Cardiac muscle cell (in vitro differentiated cells and primary cell): ENCODE measurements around the gene PHACTR3. TPM values are rescaled to one million over a fixed set of nuclear protein-coding genes. Genes with fewer than 3 reads are reported as not detected.

Experiments
- DNase-seq, 2 donors: peaks; one replicate each; pipeline versions ENCODE4 v3.0.0 to v3.0.0-alpha.2; 2010 to 2017; ENCODE audit warnings: low read depth in 1 of 2, low spot score in 1 of 2
- H3K27ac ChIP-seq: fragments of 200-600 bp; sonication (generic); 2 replicates; pipeline ENCODE4 v1.5.1; 2016
- H3K27me3 ChIP-seq: fragments of 200-600 bp; sonication (generic); 2 replicates; pipeline ENCODE4 v1.6.0; 2016; ENCODE audit warnings: control low read depth
- H3K36me3 ChIP-seq: fragments of 200-600 bp; sonication (generic); 2 replicates; pipeline ENCODE4 v1.5.1; 2016; ENCODE audit warnings: control low read depth
- H3K4me1 ChIP-seq: fragments of 200-600 bp; sonication (generic); 2 replicates; pipeline ENCODE4 v1.8.1; 2017; ENCODE audit warnings: low read depth, mild to moderate bottlenecking, mixed run types
- H3K4me3 ChIP-seq: fragments of 200-600 bp; sonication (generic); 2 replicates; pipeline ENCODE4 v1.5.1; 2016; ENCODE audit warnings: mild to moderate bottlenecking
- H3K9me3 ChIP-seq: fragments of 200-600 bp; sonication (generic); 2 replicates; pipeline ENCODE4 v1.5.1; 2017; ENCODE audit warnings: low read depth, mild to moderate bottlenecking, control low read depth
- polyA plus RNA-seq: library from polyadenylated mRNA; unstranded; fragments of >200 nt; fragmentation: Nextera tagmentation; extraction: Ambion mirVana; gene quantifications from 2 replicates; pipeline ENCODE4 v1.2.1, GENCODE V29; 2016
- total RNA-seq: library from RNA; depleted of rRNA; stranded (reverse); fragments of >200 nt; gene quantifications from 2 replicates; pipeline ENCODE4 v1.2.3, GENCODE V29; 2016
- TF ChIP-seq, protein P1 (sequence below): IDR thresholded peaks from 2 replicates; pipeline ENCODE4 v1.5.1; 2012; ENCODE audit warnings: low read depth, mild to moderate bottlenecking, low read length

The PHACTR3 gene
- total and polyA plus RNA-seq, 2 experiments from 2014 or later = 0.55 to 17.0 TPM

DNA sequence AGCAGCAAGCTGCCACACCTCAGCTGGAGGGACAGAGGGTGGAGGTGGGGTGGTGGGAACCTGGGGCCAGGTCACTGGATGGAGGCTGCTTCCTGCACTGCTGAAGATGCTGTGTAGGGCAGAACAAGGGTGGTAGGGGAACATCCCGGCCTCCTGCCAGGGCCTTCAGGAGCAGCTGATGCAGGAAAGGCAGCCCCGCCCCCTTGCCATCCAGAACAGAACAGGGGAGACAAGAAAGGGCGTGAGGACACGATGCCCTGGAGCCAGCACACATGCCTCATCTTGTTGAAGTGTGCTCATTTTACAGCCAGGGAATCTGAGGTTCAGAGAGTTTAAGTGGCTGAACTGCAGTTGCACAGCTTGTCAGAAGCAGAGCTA lies 43.1 kb upstream of the PHACTR3 start:
- no peaks in the 10 kb centered on the region for H3K4me1 ChIP-seq
- H3K36me3 ChIP-seq = no peaks in the 10 kb centered on the region
- DNase-seq = no peak
- no peaks in the 10 kb centered on the region for H3K9me3 ChIP-seq
- TF ChIP-seq, protein P1, sequence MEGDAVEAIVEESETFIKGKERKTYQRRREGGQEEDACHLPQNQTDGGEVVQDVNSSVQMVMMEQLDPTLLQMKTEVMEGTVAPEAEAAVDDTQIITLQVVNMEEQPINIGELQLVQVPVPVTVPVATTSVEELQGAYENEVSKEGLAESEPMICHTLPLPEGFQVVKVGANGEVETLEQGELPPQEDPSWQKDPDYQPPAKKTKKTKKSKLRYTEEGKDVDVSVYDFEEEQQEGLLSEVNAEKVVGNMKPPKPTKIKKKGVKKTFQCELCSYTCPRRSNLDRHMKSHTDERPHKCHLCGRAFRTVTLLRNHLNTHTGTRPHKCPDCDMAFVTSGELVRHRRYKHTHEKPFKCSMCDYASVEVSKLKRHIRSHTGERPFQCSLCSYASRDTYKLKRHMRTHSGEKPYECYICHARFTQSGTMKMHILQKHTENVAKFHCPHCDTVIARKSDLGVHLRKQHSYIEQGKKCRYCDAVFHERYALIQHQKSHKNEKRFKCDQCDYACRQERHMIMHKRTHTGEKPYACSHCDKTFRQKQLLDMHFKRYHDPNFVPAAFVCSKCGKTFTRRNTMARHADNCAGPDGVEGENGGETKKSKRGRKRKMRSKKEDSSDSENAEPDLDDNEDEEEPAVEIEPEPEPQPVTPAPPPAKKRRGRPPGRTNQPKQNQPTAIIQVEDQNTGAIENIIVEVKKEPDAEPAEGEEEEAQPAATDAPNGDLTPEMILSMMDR = no peak
- H3K4me3 ChIP-seq = no peak overlapping the region
- H3K27ac ChIP-seq = no peak overlapping the region
- H3K27me3 ChIP-seq = no peaks in the 10 kb centered on the region

DNA sequence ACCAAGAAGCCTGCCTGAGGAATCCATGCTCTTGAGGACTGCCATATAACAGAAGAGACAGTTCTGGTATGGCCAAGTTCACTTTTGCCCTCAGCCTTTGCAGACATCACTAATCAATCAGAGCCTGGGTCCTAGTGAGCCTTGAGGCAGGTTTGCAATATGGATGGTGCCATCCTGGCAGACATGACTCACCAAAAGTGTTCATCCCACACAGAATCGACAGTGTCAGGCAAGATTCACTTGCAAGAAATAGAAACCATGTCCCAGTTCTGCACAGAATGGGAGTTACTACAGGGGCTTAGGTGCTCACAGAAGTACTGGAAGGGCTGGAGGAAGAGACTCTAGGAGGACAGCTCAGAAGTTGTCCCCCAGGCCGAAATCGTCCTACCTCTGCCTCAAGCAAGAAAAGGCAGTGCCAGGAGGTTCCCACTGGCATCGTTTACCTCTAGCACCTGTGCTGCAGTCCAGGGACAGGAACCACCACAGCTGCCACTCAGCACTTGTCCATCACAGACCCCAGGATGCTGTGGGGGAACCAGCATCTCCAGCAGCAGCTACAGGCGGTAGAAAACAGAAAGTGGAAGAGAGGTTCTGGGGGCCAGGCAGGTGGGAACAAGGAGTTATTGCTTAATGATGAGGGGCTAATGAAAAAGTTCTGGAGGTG lies 42.6 kb upstream of the PHACTR3 start:
- no peak for DNase-seq
- Histone ChIP-seq H3K27me3 (no peaks in the 10 kb centered on the region), H3K4me3 (no peak overlapping the region), H3K36me3 (no peaks in the 10 kb centered on the region), H3K9me3 (no peaks in the 10 kb centered on the region), H3K27ac (no peak overlapping the region), H3K4me1 (no peaks in the 10 kb centered on the region)
- TF ChIP-seq, protein P1 = no peak

DNA sequence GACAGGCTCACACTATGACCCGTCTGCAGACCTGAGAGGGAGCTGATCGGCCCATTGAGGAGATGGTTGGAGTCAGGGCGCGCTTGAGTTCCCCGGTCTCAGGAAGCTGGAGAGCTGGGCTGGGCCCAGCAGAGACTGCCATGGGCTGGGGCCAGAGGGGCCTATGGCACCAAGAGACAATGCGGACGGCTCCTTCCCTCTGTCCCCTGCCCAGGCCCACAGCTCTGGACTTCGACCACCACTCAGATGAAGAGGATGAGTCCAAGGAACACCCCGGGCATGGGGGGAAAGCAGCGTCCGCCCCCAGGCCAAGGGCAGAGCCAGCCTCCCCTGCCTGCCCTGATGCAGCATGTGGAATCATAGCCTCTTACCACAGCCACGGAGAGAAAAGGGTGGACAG lies 40.2 kb upstream of the PHACTR3 start:
- Histone ChIP-seq H3K27me3 (no peaks in the 10 kb centered on the region), H3K27ac (no peak overlapping the region), H3K4me1 (no peaks in the 10 kb centered on the region), H3K36me3 (no peaks in the 10 kb centered on the region), H3K4me3 (no peak overlapping the region), H3K9me3 (no peaks in the 10 kb centered on the region)
- TF ChIP-seq, protein P1 = no peak
- no peak for DNase-seq

DNA sequence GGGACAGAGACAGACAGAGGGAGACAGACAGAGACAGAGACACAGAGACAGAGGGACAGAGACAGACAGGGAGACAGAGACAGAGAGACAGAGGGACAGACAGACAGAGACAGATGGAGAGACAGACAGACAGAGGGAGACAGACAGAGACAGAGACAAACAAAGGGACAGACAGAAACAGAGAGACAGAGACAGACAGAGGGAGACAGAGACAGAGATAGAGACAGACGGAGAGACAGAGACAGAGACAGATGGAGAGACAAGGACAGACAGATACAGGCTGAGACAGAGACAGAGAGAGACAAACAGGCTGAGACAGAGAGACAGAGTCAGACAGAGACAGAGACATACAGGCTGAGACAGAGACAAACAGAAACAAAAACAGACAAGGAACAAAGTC lies 39.4 kb upstream of the PHACTR3 start:
- no peak for DNase-seq
- Histone ChIP-seq H3K36me3 (no peaks in the 10 kb centered on the region), H3K9me3 (no peaks in the 10 kb centered on the region), H3K4me3 (no peak overlapping the region), H3K27ac (no peak overlapping the region), H3K4me1 (no peaks in the 10 kb centered on the region), H3K27me3 (no peaks in the 10 kb centered on the region)
- TF ChIP-seq, protein P1 = no peak

DNA sequence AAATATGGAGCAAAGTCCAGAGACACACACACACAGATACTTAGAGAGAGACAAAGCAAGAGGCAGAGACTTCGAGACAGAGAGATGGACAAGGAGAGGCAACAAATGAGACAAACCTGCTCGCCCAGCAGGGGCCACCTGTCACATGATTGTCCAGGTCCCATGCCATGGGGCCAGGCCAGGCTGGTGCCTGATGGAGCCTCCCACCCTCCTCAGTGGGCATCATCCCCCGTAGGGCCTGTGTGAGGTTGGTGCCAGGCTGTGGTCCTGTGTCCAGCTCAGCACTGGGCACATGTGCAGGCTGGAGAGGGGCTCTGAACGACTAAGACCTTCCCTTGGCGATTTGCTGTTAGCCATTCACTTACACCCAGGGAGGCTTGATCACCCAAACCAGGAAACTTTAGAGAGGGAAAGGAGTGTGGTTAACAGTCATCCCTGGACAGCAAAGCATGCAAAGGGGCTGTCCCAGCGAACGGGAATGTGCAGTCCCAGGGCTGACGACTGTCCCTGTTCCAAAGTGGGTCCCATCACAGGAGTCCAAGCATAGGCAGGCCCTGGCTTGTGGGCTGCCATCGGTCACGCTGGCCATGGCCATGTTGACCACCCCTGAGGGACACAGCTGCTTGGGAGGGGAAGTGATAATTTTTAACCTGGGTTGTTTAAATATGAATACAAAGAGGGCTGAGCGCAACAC lies 38.4 kb upstream of the PHACTR3 start:
- TF ChIP-seq, protein P1 = no peak
- H3K4me1 ChIP-seq = no peaks in the 10 kb centered on the region
- H3K4me3 ChIP-seq = no peak overlapping the region
- no peaks in the 10 kb centered on the region for H3K36me3 ChIP-seq
- H3K27ac ChIP-seq = no peak overlapping the region
- H3K9me3 ChIP-seq = no peaks in the 10 kb centered on the region
- no peaks in the 10 kb centered on the region for H3K27me3 ChIP-seq
- DNase-seq = no peak
